Activated naive CD4-positive, alpha-beta T cell treated with Interleukin-2 at 50 U/mL for 16 hours (primary cell): ENCODE results near the gene ADAMTS13.

Experiments used
- DNase-seq: peaks from one replicate; pipeline ENCODE4 v3.0.0-alpha.2; 2020

Gene ADAMTS13

DNA sequence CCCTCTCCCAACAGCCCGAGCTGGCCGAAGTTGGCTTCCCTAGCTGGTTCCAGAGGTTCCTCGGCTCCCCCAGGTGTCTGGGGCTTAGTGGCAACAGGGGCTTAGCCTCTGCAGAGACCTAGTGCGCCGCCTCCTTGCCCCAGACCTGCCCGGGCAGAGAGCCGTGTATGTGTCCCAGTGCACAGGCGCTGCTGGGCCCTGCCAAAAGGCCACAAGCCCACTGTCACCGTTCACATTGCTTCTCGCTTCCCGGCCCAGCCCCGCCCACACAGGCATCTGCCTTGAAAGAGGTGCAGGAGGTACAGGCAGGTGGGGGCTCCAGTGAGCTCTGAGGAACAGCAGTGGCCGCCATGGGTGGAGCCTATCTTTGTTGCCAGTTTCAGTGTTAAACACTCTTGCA is 35.1 kb downstream of the ADAMTS13 start:
- DNase-seq = no peak

- DNase-seq = no peak
These were observed 35.6 kb downstream of the ADAMTS13 start for GRCh38 chr9:133457748-133458147.

- no peak for DNase-seq
These were observed 36.6 kb downstream of the ADAMTS13 start for GRCh38 chr9:133458643-133459312.

DNA sequence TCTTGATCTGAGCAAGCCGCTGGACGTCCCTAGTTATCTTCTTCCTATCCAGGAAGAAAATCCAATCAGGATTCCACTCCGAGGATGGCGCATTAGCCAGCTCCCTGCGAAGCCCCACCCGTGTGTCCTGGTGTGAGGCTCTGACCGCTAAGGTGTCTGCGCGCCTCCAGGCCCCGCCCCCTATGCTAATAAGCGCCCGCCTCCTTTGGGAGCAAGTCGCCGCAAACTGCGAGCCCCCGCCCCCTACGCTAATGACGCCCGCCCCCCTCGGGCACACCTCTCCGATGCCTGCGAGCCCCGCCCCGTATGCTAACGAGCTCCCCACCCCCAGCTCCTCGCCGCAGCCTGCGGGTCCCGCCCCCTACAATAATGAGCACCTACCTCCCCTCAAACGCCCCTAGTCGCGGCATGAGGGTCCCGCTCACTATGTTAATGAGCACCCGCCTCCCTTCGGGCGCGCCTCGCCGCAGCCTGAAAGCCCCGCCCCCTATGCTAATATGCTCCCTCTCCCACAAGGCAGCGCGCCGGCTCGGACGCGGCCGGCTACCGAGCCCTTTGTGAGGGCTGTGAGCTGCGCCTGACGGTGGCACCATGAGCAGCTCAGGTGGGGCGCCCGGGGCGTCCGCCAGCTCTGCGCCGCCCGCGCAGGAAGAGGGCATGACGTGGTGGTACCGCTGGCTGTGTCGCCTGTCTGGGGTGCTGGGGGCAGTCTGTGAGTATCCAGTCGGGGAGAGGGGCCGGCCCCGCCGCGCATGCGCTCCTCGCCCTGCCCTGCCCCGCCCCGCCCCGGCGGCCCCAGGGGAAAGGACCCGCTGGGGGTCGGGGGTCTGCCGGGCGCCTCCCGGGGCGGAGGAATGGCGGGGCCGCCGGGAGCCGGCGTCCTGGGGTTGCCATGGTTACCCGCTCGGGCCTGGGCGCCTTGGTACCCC is 37.6 kb downstream of the ADAMTS13 start, which contains the start of gene CACFD1:
TSS of gene CACFD1 (plus strand) at position 503 of the 929 bp plus-strand sequence. CDS start at position 592, 89 bp downstream.
- DNase-seq = peak; percentile 91

DNA sequence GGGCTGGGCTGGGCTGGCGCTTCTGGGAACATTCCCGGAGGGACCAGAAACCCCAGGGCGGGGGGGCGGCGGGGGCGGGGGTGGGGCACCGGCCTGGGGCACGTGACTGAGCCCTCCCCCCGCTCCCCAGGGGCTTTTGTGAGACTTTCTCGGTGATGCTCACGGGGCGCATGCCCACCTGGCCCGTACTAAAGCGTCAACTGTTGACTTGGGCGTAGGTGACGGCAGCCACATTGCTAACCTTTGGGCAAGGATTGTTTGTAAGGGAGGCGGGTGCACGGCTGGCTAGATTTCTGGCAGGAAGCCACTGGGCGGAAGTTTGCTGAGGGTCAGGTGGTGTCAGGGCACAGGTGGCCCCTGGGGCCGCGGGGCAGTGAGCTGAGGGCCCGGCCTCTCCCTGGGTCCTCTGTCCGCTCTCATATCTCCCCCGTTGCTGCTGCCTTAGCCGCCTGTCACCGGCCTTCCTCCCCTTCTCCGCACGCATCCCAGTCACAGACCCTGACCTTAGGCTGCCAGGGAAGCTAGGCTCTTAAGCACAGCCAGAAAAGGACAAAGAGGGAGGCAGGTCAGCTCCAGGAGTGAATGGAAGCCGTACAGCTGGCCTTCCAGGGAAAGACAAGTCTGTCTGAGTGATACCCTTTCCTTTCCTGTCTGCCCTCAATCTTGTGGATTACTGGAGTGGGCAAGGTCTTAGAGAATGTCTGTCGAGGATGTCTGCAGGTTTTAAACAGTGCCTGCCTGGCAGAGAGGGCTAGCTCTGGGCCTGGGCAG is 38.4 kb downstream of the ADAMTS13 start:
- peak; percentile 24 for DNase-seq

GRCh38 chr9:133461975-133462374 is 39.8 kb downstream of the ADAMTS13 start:
- no peak for DNase-seq

DNA sequence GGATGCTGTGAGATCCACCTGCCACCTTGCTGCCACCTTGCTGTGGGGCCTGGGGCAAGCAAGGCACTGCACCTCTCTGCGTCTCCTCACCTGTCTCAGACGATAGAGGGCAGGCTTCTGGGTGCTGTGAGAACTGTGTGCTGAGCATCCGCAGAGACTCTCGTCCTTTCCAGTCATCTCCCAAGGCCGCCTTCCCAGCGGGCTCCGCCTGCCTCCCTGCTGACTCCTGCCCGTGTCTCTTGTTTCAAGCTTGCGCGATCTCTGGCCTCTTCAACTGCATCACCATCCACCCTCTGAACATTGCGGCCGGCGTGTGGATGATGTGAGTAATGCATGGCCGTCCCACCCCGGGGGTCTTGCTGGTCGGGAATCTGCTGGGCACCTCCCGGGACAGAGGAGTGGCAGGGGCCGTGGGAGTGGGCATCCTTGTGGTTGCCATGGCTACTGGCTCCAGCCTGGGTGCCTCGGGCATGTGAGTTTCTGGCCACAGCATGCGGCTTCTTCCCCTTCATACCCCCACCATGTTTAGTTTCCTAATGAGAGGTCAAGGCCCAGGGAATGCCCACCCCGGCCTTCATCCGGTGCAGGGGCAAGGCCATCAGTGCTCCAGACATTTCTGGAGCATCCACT is 41.2 kb downstream of the ADAMTS13 start:
- DNase-seq = no peak

DNA sequence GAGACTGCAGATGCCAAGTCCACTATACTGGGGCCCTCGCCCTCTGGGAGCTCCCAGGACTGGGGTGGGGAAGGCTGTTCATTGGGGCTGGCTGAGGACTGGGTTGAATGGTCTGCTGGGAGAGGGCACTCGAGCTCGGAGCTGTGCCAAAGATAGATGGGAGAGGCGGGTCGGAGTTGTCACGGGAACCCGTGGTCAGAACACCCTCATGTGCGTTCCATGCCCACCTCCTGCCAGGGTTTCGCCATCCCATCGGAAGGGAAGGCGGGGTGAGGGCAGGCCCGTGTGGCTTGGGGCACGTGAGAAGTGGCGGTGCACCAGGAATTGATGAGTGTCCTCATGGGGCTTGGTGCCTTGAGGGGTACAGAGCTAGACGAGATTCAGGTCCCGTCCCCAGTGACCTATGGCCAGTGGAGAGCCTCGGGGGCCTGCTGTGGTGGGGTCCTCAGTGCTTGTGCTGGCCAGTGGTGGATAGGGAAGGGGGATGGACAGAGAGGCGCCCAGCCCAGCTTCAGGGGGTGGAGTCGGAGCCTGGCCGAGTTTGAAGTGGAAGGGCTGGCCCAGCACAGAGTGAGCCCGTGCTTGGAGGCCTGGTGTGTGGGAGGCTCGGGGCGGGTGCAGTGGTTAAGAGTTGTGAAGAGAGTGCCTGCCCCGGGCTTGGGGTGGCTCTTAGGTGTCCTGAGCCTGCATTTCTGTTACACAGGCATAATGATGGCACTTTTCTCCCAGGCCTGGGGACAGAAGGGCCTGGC is 41.9 kb downstream of the ADAMTS13 start:
- DNase-seq = no peak

GRCh38 chr9:133464638-133465037 is 42.5 kb downstream of the ADAMTS13 start:
- no peak for DNase-seq

DNA sequence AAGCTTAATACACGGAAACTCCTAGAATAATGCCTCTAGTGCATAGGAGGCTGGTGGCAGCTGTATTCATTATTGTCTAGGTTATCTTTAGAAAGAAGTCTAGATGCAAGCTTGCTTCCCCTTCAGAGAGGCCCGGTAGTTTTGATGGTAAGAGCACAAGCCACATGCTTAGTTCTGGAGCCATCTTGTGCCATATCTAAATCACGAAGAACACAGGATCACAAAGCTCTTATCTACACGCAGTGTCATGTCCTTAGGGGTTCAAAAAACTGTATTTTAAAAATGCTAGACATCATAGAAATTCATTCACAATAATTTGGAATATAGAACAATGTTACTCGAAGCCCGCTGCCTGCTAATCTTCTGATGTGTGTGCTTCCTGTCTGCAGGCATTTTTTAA is 43.8 kb downstream of the ADAMTS13 start:
- DNase-seq = no peak

DNA sequence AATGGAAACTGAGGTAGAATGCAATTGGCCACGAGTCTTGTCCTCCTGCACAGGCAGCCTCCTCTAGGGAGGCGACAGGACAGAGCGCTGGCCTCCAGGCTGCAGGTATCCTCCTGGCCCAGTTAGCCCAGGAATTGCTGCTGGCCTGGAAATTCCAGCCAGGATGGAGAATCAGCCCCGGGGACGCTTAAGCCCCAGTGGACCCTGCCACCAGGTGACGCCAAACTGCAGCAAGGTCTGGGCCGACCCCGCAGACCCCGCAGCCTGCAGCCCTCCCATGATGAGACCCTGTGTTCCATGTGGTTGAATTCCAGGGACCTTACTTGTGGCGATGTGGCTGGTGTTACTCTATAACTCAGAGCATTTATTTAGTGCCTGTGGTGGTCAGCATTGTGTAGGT is 44.9 kb downstream of the ADAMTS13 start:
- no peak for DNase-seq

DNA sequence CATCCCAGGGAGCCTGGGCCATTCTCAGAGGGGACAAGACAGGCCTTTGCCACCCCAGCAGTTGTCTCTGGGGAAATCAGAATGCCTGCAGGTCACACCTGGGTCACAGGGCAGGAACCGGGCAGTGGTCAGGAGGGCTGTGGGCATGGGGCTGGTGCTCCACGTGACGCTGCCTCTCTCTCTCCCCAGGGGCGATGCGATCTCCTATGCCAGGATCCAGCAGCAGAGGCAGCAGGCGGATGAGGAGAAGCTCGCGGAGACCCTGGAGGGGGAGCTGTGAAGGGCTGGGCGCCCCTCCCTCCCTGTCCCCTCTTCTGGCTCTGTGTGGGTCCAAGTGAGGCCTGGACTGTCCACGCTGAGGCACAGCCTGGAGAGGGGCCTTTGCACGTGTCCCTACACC is 46.2 kb downstream of the ADAMTS13 start:
- DNase-seq = no peak

DNA sequence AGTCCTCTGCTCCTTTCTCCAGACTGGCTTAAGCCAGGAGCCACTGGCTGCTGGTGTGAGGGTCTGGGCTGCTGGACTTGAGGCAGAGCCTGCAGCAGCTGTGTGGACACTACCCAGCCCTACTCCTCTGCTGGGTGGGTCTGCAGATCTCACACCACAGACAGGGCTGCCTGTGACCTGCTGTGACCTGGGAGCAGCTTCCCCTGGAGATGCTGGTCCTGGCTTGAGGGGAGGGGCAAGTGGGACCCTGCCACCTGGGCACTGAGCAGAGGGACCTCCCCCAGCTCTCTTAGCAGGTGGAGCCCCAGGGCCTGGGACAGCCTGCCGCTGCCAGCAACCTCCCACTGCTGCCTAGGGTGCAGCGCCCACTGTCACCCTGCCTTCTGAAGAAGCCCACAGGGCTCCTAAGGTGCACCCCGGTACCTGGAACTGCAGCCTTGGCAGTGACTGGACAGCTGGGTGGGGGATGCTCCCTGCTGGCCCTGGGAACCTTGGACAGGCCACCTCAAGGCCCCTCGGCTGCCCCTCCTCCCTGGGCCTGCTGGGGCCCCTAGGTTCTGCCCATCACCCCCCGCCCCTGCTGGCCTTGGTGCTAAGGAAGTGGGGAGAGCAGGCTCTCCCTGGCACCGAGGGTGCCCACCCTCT is 46.7 kb downstream of the ADAMTS13 start:
- no peak for DNase-seq

GRCh38 chr9:133470427-133470924 is 48.3 kb downstream of the ADAMTS13 start:
- DNase-seq = no peak

DNA sequence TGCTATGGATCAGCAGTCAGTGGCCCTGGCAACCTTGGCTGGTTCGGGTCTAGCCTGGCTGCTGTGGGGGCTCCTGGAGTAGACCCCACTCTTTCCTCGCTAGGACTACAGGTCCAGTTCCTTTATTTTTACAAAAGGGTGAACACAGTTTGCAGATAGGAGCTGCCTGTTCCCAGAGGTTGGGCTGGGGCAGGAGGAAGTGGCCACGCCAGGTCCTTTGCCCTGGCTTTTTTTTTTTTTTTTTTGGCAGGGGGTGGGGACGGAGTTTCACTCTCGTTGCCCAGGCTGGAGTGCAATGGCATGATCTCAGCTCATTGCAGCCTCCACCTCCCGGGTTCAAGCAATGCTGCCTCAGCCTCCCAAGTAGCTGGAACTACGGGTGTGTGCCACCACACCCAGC is 48.8 kb downstream of the ADAMTS13 start:
- DNase-seq = no peak

- DNase-seq = no peak
These were observed 49.5 kb downstream of the ADAMTS13 start for GRCh38 chr9:133471551-133472276.

DNA sequence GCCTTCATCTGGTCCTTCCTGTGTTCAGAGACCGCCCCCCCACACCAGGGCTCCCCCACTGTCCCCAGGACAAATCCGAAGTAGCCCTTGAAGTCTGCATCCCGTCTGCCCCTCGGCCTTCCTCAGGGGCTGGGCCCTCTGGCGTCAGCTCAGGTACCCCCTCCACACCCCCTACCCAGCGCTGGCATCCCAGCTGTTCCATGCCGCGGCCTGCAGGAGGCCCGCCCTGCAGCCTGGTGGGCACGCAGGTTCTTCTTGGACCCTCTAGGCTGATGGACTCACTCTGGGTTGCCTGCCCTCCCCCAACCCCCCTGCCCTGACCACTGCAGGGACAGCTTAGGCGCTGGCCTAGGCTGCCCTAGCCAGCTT is 50.1 kb downstream of the ADAMTS13 start:
- DNase-seq = no peak

DNA sequence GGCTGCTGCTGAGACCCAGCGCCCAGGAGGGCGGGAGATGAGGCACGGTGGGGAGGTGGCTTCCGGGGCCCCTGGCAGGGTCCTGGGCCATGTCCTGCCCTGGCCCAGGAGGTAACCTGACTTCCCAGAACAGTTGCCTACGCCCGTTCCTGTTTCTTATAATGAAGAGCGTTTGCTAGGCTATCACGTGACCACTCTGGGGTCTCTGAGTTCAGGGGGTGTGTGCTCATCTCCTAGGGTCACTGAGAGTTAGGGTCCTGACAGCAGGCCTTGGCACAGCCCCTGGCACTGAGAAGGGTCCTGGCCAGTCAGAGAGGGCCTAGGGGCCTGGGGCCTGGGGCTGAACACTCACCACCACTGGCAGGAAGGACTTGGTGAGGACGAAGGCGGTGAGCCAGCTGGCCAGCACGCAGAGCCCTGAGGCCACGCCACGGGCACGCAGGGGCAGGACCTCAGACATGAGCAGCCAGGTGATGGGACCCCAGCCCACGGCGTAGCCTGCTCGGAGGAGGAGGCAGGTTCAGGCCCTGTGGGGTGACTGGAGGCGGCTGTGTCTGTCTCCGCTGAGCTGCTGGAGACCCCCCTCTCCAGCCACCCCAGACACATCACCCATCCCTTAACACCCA is 50.7 kb downstream of the ADAMTS13 start:
- DNase-seq = no peak

GRCh38 chr9:133473743-133474142 is 51.6 kb downstream of the ADAMTS13 start:
- no peak for DNase-seq

DNA sequence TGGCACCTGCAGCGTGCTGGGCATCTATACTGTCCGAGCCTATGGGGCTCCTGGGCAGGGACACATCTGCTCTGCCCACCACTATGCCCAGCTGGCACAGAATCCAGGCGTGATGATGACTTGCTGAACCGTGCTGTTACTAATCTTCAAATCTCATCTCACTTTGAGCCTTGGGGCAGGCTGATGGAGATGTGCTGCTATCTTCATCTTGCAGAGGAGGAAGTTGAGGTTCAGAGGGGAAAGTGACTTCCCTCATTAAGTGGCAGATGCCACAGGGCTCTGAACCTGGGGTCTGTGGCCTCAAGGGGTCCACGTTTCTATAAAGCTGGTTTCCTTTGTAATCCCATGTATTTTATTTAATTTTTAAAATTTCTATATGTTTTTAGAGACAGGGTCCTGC is 52.0 kb downstream of the ADAMTS13 start:
- no peak for DNase-seq
